Fibroblast of lung (primary cell): ENCODE measurements around the gene CORO7.

Source experiments
- CTCF ChIP-seq, 2 donors: IDR thresholded peaks in 1 of 2; conservative IDR thresholded peaks in 1 of 2; 1 replicate in 1 of 2; 2 replicates in 1 of 2; pipeline ENCODE4 v1.5.1; 2011 to 2012; ENCODE audit warnings: low read length in 2 of 2, control low read depth in 1 of 2, inconsistent platforms in 1 of 2, low read depth in 1 of 2, mild to moderate bottlenecking in 1 of 2
- EZH2 ChIP-seq: IDR thresholded peaks from 2 replicates; pipeline ENCODE4 v1.5.1; 2012; ENCODE audit warnings: low read length, control low read depth, mild to moderate bottlenecking; ENCODE audit errors: missing control alignments

- TF ChIP-seq CTCF (conservative IDR thresholded peaks at IDR 0.05 in 1 of 2, IDR thresholded peaks at IDR 0.05 in 1 of 2; ENCODE audit: low read depth in 1 of 2, low read length in 2 of 2), result no peak
- no peak for TF ChIP-seq EZH2
Measured at GRCh38 chr16:4372578-4373355, 43.6 kb downstream of the CORO7 start.
